SK-N-SH (cell line): ENCODE results near the gene C9orf43. TPM values are rescaled to one million over a fixed set of nuclear protein-coding genes. Genes with fewer than 3 reads are reported as not detected.

Experiments used
- CTCF ChIA-PET: fragments of 300-600, 350-600 bp; formaldehyde crosslinking; extraction: SDS; loops from one replicate; lab custom pipeline; 2021; lab: Yijun Ruan, JAX
- POLR2A ChIA-PET: fragments of 350-600 bp; sonication (Branson Sonifier 250); formaldehyde crosslinking; extraction: SDS; loops from one replicate; lab custom pipeline; 2020; ENCODE audit warnings: antibody characterized with exemption, inconsistent platforms; lab: Yijun Ruan, JAX
- DNase-seq: peaks from one replicate; pipeline ENCODE4 v3.0.0; 2012
- H2AFZ ChIP-seq: fragments of 200-600 bp; sonication (generic); 2 replicates; pipeline ENCODE4 v1.8.1; 2016; ENCODE audit warnings: antibody characterized with exemption, mild to moderate bottlenecking, low read depth
- H3F3A ChIP-seq: fragments of 200-600 bp; sonication (generic); replicated peaks from 2 replicates; pipeline ENCODE3; 2016; ENCODE audit warnings: antibody characterized with exemption, mild to moderate bottlenecking; ENCODE audit not compliant: insufficient read depth
- H3K27ac ChIP-seq, 2 experiments: fragments of 200-500 bp in 1 of 2; fragments of 200-600 bp in 1 of 2; sonication (Bioruptor generic) in 1 of 2; sonication (generic), shearing (Covaris generic) in 1 of 2; 2 replicates each; pipeline versions ENCODE4 v1.5.1 to v1.6.1; 2014 to 2016; ENCODE audit warnings: low read depth in 2 of 2, inconsistent platforms in 1 of 2, low read length in 1 of 2, mild to moderate bottlenecking in 1 of 2, mixed read lengths in 1 of 2
- H3K27me3 ChIP-seq: fragments of 200-600 bp; sonication (generic), shearing (Covaris generic); 2 replicates; pipeline ENCODE4 v1.6.1; 2016; ENCODE audit warnings: mixed run types; ENCODE audit not compliant: insufficient read depth
- H3K36me3 ChIP-seq, 2 experiments: fragments of 200-500 bp in 1 of 2; fragments of 200-600 bp in 1 of 2; sonication (Bioruptor generic) in 1 of 2; sonication (generic) in 1 of 2; replicated peaks in 1 of 2; 2 replicates each; pipeline versions ENCODE3 to v1.5.1; 2014 to 2016; ENCODE audit warnings: low read length in 1 of 2, mild to moderate bottlenecking in 1 of 2; ENCODE audit not compliant: insufficient read depth in 2 of 2, control insufficient read depth in 1 of 2
- H3K4me1 ChIP-seq, 2 experiments: fragments of 200-500 bp in 1 of 2; fragments of 200-600 bp in 1 of 2; sonication (Bioruptor generic) in 1 of 2; sonication (generic), shearing (Covaris generic) in 1 of 2; 2 replicates each; pipeline versions ENCODE4 v1.5.1 to v1.6.1; 2014 to 2016; ENCODE audit warnings: low read depth in 1 of 2, low read length in 1 of 2, mixed run types in 1 of 2; ENCODE audit not compliant: insufficient read depth in 2 of 2, control insufficient read depth in 1 of 2
- H3K4me2 ChIP-seq: fragments of 200-600 bp; sonication (generic), shearing (Covaris generic); 2 replicates; pipeline ENCODE4 v1.6.1; 2017; ENCODE audit warnings: mixed run types
- H3K4me3 ChIP-seq, 2 experiments: fragments of 200-500 bp in 1 of 2; fragments of 200-600 bp in 1 of 2; sonication (Bioruptor generic) in 1 of 2; sonication (generic), shearing (Covaris generic) in 1 of 2; 2 replicates each; pipeline versions ENCODE4 v1.5.1 to v1.8.1; 2014 to 2016; ENCODE audit warnings: low read depth in 2 of 2, inconsistent platforms in 1 of 2, low read length in 1 of 2, mild to moderate bottlenecking in 1 of 2, mixed read lengths in 1 of 2, moderate library complexity in 1 of 2
- H3K79me2 ChIP-seq: fragments of 200-600 bp; sonication (generic); 2 replicates; pipeline ENCODE4 v1.8.1; 2017; ENCODE audit warnings: mild to moderate bottlenecking; ENCODE audit not compliant: insufficient read depth
- H3K9ac ChIP-seq: fragments of 200-600 bp; sonication (generic); 2 replicates; pipeline ENCODE4 v1.6.1; 2017; ENCODE audit warnings: mixed run types
- H3K9me2 ChIP-seq: fragments of 200-600 bp; sonication (generic); 2 replicates; pipeline ENCODE4 v1.6.1; 2017; ENCODE audit warnings: mixed run types
- H3K9me3 ChIP-seq: fragments of 200-600 bp; sonication (generic); 2 replicates; pipeline ENCODE4 v1.6.1; 2017; ENCODE audit warnings: mixed run types, mild to moderate bottlenecking, moderate library complexity
- H4K20me1 ChIP-seq: fragments of 200-600 bp; sonication (generic); 2 replicates; pipeline ENCODE4 v1.6.1; 2017; ENCODE audit warnings: mild to moderate bottlenecking, mixed run types; ENCODE audit not compliant: insufficient read depth
- ELF1 ChIP-seq: IDR thresholded peaks from 2 replicates; pipeline ENCODE4 v1.4.0; 2012
- EP300 ChIP-seq, 2 experiments: IDR thresholded peaks; 2 replicates each; pipeline versions ENCODE4 v1.4.0 to v1.6.1; 2012; ENCODE audit warnings: borderline replicate concordance in 1 of 2, low read depth in 1 of 2, low read length in 1 of 2
- EZH2phosphoT487 ChIP-seq: fragments of 200-600 bp; sonication (generic); IDR thresholded peaks from 2 replicates; pipeline ENCODE4 v1.6.1; 2017; ENCODE audit warnings: low read depth, mixed run types, mild to moderate bottlenecking, antibody characterized with exemption, moderate library complexity, borderline replicate concordance
- FOXM1 ChIP-seq: IDR thresholded peaks from 2 replicates; pipeline ENCODE4 v1.4.0; 2012; ENCODE audit warnings: low read depth, mild to moderate bottlenecking
- GABPA ChIP-seq: IDR thresholded peaks from 2 replicates; pipeline ENCODE4 v1.4.0; 2012; ENCODE audit warnings: low read depth, mild to moderate bottlenecking
- GATA2 ChIP-seq: sonication (generic); formaldehyde crosslinking; IDR thresholded peaks from 2 replicates; pipeline ENCODE4 v1.5.0; 2020; ENCODE audit warnings: mild to moderate bottlenecking, missing genetic modification reagents
- MXI1 ChIP-seq: IDR thresholded peaks from 2 replicates; pipeline ENCODE4 v1.6.1; 2012; ENCODE audit warnings: mild to moderate bottlenecking, low read depth, low read length, improper control_type of control experiment
- PBX3 ChIP-seq: IDR thresholded peaks from 2 replicates; pipeline ENCODE4; 2012
- RAD21 ChIP-seq: IDR thresholded peaks from 2 replicates; pipeline ENCODE4 v1.6.1; 2012; ENCODE audit warnings: mild to moderate bottlenecking, low read length
- RCOR1 ChIP-seq: fragments of 150-350 bp; IDR thresholded peaks from 2 replicates; pipeline ENCODE4 v1.6.1; 2017; ENCODE audit warnings: antibody characterized with exemption, low read length
- RFX5 ChIP-seq: IDR thresholded peaks from 2 replicates; pipeline ENCODE4 v1.6.1; 2012; ENCODE audit warnings: mild to moderate bottlenecking, improper control_type of control experiment, low read length
- SMC3 ChIP-seq: IDR thresholded peaks from 2 replicates; pipeline ENCODE4 v1.6.1; 2012; ENCODE audit warnings: low read depth, low read length, improper control_type of control experiment
- TCF12 ChIP-seq: IDR thresholded peaks from 2 replicates; pipeline ENCODE4 v1.4.0; 2012
- USF2 ChIP-seq: fragments of 150-350 bp; IDR thresholded peaks from 2 replicates; pipeline ENCODE4 v1.6.1; 2017; ENCODE audit warnings: antibody characterized with exemption, low read length, low read depth, borderline replicate concordance
- YY1 ChIP-seq: IDR thresholded peaks from 2 replicates; pipeline ENCODE4 v1.4.0; 2012; ENCODE audit warnings: low read depth, mild to moderate bottlenecking
- WGBS: methylation state at CpG from one replicate; pipeline ENCODE4 v1.1.6; 2017; ENCODE audit warnings: low lambda C conversion rate; 5-methylcytosine and 5-hydroxymethylcytosine counted together
- polyA plus RNA-seq, 3 experiments: library from polyadenylated mRNA; depleted of rRNA; stranded (reverse); fragments of >200 nt; gene quantifications; 2 replicates each; pipeline ENCODE4 v1.2.3, GENCODE V29; 2012

C9orf43 gene
- polyA plus RNA-seq, 1 of the 3 experiments (the other 2 are of a cell fraction): 0.58 TPM

GRCh38 chr9:113477661-113478060, 67.1 kb downstream of the C9orf43 start:
- WGBS: 93% methylated on average over 4 of the region's 5 CpGs
- no peak for DNase-seq
- no peak overlapping the region for H3K4me3 ChIP-seq
- H3K9ac ChIP-seq: no peak overlapping the region
- no peak overlapping the region for H3K4me2 ChIP-seq
- no peaks in the 10 kb centered on the region for H3F3A ChIP-seq
- no peak overlapping the region for H2AFZ ChIP-seq
- no peaks in the 10 kb centered on the region for H3K9me2 ChIP-seq
- H4K20me1 ChIP-seq: no peaks in the 10 kb centered on the region
- no peak for TF ChIP-seq PBX3
- no peak for TF ChIP-seq EZH2phosphoT487
- no peak for TF ChIP-seq ELF1
- TF ChIP-seq GABPA: no peak
- TF ChIP-seq TCF12: no peak
- no peak for TF ChIP-seq USF2
- no peak for TF ChIP-seq RFX5
- TF ChIP-seq RCOR1: no peak
- TF ChIP-seq EP300 (IDR thresholded peaks at IDR 0.05; ENCODE audit: borderline replicate concordance in 1 of 2, low read depth in 1 of 2, low read length in 1 of 2): no peak
- TF ChIP-seq RAD21: no peak
- no peaks in the 10 kb centered on the region for H3K9me3 ChIP-seq
- CTCF ChIA-PET: interaction anchor here (1.0 kb wide), 1 partner anchor 180 kb away, joined by 3 read pairs; no protein-coding TSS in a partner anchor
- peaks cover 0 to 26% of the 10 kb centered on the region in 2 experiments; a peak in 2 of 4 replicates for H3K4me1 ChIP-seq
- POLR2A ChIA-PET: interaction anchor here (0.7 kb wide), 1 partner anchor 14 kb away, joined by 3 read pairs; no protein-coding TSS in a partner anchor
- no peak overlapping the region for H3K27ac ChIP-seq
- no peaks in the 10 kb centered on the region for H3K27me3 ChIP-seq
- H3K36me3 ChIP-seq: no peaks in the 10 kb centered on the region
- H3K79me2 ChIP-seq: no peaks in the 10 kb centered on the region

- no peak overlapping the region for H2AFZ ChIP-seq
- H4K20me1 ChIP-seq: no peaks in the 10 kb centered on the region
- TF ChIP-seq YY1 (no peak), RAD21 (no peak), GATA2 (no peak), MXI1 (no peak), RCOR1 (no peak), GABPA (no peak), SMC3 (no peak), FOXM1 (no peak)
- TF ChIP-seq, all 33 proteins: peak for 0
- WGBS: 92% methylated on average over 7 of the region's 7 CpGs
- H3K27me3 ChIP-seq: no peaks in the 10 kb centered on the region
- ChIA-PET POLR2A (interaction anchor here (0.9 kb wide), 1 partner anchor 139 kb away, joined by 3 read pairs; the partner anchor contains the start of gene WDR31), CTCF (interaction anchor here (1.3 to 1.8 kb wide), 4 partner anchors 10 to 112 kb away, joined by 3 to 6 read pairs (median 5); no protein-coding TSS in a partner anchor)
- H3K9me2 ChIP-seq: no peaks in the 10 kb centered on the region
- no peak overlapping the region for H3K27ac ChIP-seq
- no peak overlapping the region for H3K4me3 ChIP-seq
- no peak for DNase-seq
- H3K4me2 ChIP-seq: no peak overlapping the region
- H3K4me1 ChIP-seq: peaks cover 5 to 33% of the 10 kb centered on the region in 2 experiments; a peak in 2 of 4 replicates
- H3K36me3 ChIP-seq: no peaks in the 10 kb centered on the region
- no peaks in the 10 kb centered on the region for H3K9me3 ChIP-seq
- no peaks in the 10 kb centered on the region for H3F3A ChIP-seq
- H3K79me2 ChIP-seq: no peaks in the 10 kb centered on the region
- no peak overlapping the region for H3K9ac ChIP-seq
Measured at GRCh38 chr9:113479174-113479621, 68.7 kb downstream of the C9orf43 start.

Other genes with a start within 250 kb of the C9orf43 start
- 13.9 and 17.6 TPM in 2 replicates for gene FKBP15, start 189.5 kb upstream of the C9orf43 start, polyA plus RNA-seq (2012; rRNA removed)
- gene SLC31A1, start 189.2 kb upstream of the C9orf43 start, polyA plus RNA-seq (2012; rRNA removed): 7.7 and 11.2 TPM in 2 replicates
- gene CDC26, start 135.2 kb upstream of the C9orf43 start, polyA plus RNA-seq (2012; rRNA removed): 29.6 and 31.0 TPM in 2 replicates
- 22.5 and 23.2 TPM in 2 replicates for gene PRPF4, start 135.1 kb upstream of the C9orf43 start, polyA plus RNA-seq (2012; rRNA removed)
- not detected in 2 replicates for gene RNF183, start 107.4 kb upstream of the C9orf43 start, polyA plus RNA-seq (2012; rRNA removed)
- gene WDR31, start 70.5 kb upstream of the C9orf43 start, polyA plus RNA-seq (2012; rRNA removed): 0.74 and 1.3 TPM in 2 replicates
- gene BSPRY, start 61.2 kb upstream of the C9orf43 start, polyA plus RNA-seq (2012; rRNA removed): 0.03 TPM in 1 of 2 replicates, not detected in the other
- 17.1 and 20.4 TPM in 2 replicates for gene HDHD3, start 33.8 kb upstream of the C9orf43 start, polyA plus RNA-seq (2012; rRNA removed)
- gene ALAD, start 9.5 kb upstream of the C9orf43 start, polyA plus RNA-seq (2012; rRNA removed): 10.7 and 11.8 TPM in 2 replicates
- 40.1 and 48.3 TPM in 2 replicates for gene POLE3, start 72 bp upstream of the C9orf43 start, polyA plus RNA-seq (2012; rRNA removed)
- gene RGS3, start 53.0 kb downstream of the C9orf43 start, polyA plus RNA-seq (2012; rRNA removed): 50.6 and 60.7 TPM in 2 replicates